ENCODE data around the gene CHID1. TPM values are rescaled to one million over a fixed set of nuclear protein-coding genes. Genes with fewer than 3 reads are reported as not detected.

Gene CHID1
- total and polyA plus RNA-seq, 2 experiments from 2014 or later = 72.3 to 202 TPM

DNA sequence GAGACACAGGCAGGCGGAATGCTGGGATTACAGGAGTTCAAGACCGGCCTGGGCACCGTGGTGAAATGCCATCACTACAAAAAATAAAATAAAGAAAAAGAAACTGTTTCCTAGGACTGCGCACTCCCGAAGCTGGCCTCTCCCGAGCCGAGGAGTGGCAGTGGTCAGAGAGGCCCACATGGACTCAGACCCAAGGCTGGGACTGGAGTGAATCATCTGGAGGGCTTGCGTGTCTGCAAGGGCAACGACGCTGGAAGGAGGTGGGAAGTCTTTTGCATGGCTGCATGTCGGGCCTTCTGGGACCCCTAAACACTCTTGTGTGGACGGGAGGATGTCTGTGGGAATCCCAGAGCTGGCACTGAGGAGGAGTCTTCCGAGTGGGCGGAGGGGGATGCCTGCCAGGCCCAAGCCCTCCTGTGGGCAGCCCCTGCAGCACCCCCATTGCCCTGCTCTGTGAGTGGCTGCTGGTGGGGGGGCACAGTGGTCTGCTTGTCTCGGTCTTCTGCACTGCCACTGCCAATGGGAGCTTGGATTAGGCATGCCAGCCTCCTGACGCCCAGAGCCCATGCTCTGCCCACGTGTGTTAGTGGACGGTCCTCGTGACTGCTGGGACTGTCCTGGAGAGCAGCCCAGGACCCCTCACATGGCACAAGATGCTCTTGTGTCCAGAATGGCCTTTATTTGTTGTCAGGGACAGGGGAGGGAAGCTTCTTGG, 13.2 kb upstream of the CHID1 start:
- H2AFZ ChIP-seq = no peak overlapping the region
- H3K27ac ChIP-seq = no peak overlapping the region
- no peak overlapping the region for H3K4me2 ChIP-seq (ENCODE audit: unreplicated experiment)
- H3K4me3 ChIP-seq = no peak overlapping the region
- peak; percentile 29 for DNase-seq
- in situ Hi-C loops (cut with MboI) = no loop called here
- H4K20me1 ChIP-seq (ENCODE audit: insufficient read depth) = no peaks in the 10 kb centered on the region; the same call in 1 of the 2 replicates
- no peak overlapping the region for H3K9ac ChIP-seq
- peaks cover 26% of the 10 kb centered on the region for H3K79me2 ChIP-seq (ENCODE audit: insufficient read depth)
- 64 to 70% methylated on average over 19 of the region's 19 CpGs for WGBS, 2 experiments (ENCODE audit: low coverage in 1 of 2, low lambda C conversion rate in 2 of 2, missing lambda C conversion rate in 2 of 2)
- no peaks in the 10 kb centered on the region for H3K9me2 ChIP-seq (ENCODE audit: insufficient read depth)
- H3K36me3 ChIP-seq (ENCODE audit: low read depth) = no peaks in the 10 kb centered on the region
- peaks cover 4% of the 10 kb centered on the region; the same call in 1 of the 2 replicates for H3K4me1 ChIP-seq (ENCODE audit: insufficient read depth)
- H3F3A ChIP-seq (ENCODE audit: insufficient read depth) = peaks cover 5% of the 10 kb centered on the region; the same call in 1 of the 2 replicates
- H3K9me3 ChIP-seq (ENCODE audit: low read depth) = no peaks in the 10 kb centered on the region
- TF ChIP-seq EZH2 (IDR thresholded peaks at IDR 0.05; ENCODE audit: insufficient read depth, poor library complexity, severe bottlenecking) (no peak), EZH2phosphoT487 (IDR thresholded peaks at IDR 0.05; ENCODE audit: insufficient read depth, low read depth) (no peak)
- H3K27me3 ChIP-seq (replicated peaks; ENCODE audit: insufficient read depth) = no peaks in the 10 kb centered on the region

- Histone ChIP-seq H2AFZ (no peak overlapping the region), H3K4me2 (ENCODE audit: unreplicated experiment) (no peak overlapping the region), H3K79me2 (ENCODE audit: insufficient read depth) (peaks cover 9% of the 10 kb centered on the region), H3K4me3 (no peak overlapping the region), H4K20me1 (ENCODE audit: insufficient read depth) (no peaks in the 10 kb centered on the region; the same call in 1 of the 2 replicates), H3K9me2 (ENCODE audit: insufficient read depth) (no peaks in the 10 kb centered on the region), H3K9ac (no peak overlapping the region), H3K9me3 (ENCODE audit: low read depth) (no peaks in the 10 kb centered on the region), H3K27me3 (replicated peaks; ENCODE audit: insufficient read depth) (no peaks in the 10 kb centered on the region), H3K36me3 (ENCODE audit: low read depth) (no peaks in the 10 kb centered on the region), H3F3A (ENCODE audit: insufficient read depth) (peaks cover 4% of the 10 kb centered on the region; the same call in 1 of the 2 replicates), H3K27ac (no peak overlapping the region), H3K4me1 (ENCODE audit: insufficient read depth) (peaks cover 3% of the 10 kb centered on the region; the same call in 1 of the 2 replicates)
- DNase-seq = no peak
- in situ Hi-C loops (cut with MboI) = no loop called here
- 71 to 73% methylated on average over 15 of the region's 15 CpGs for WGBS, 2 experiments (ENCODE audit: low coverage in 1 of 2, low lambda C conversion rate in 2 of 2, missing lambda C conversion rate in 2 of 2)
- TF ChIP-seq EZH2 (IDR thresholded peaks at IDR 0.05; ENCODE audit: insufficient read depth, poor library complexity, severe bottlenecking) (no peak), EZH2phosphoT487 (IDR thresholded peaks at IDR 0.05; ENCODE audit: insufficient read depth, low read depth) (no peak)
Measured at GRCh38 chr11:921921-922678, 11.5 kb upstream of the CHID1 start.

DNA sequence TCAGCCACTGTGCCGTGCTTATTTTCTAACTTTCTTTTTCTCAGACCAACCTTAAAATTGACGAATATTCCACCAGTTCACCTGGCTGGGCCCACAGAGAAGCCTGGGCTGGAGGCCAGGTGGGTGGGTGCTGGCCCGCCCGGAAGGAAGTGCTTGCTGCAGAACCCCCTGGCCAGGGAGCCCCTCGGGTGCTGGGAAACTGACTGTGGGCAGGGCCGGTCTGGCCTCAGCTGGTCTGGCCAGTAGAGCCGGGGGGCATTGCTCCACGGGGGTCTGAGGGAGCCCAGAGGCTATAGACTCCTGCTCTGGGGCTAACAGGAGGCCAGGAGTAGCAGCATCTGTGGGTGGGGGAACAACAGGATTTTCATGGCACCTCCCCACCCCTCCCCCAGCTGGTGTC, 6.8 kb upstream of the CHID1 start:
- TF ChIP-seq EZH2phosphoT487 (IDR thresholded peaks at IDR 0.05; ENCODE audit: insufficient read depth, low read depth) = no peak
- no peak for TF ChIP-seq EZH2 (IDR thresholded peaks at IDR 0.05; ENCODE audit: insufficient read depth, poor library complexity, severe bottlenecking)
- 68 to 76% methylated on average over 8 of the region's 8 CpGs for WGBS, 2 experiments (ENCODE audit: low coverage in 1 of 2, low lambda C conversion rate in 2 of 2, missing lambda C conversion rate in 2 of 2)
- no peaks in the 10 kb centered on the region for H3K27me3 ChIP-seq (replicated peaks; ENCODE audit: insufficient read depth)
- H3K9ac ChIP-seq = no peak overlapping the region
- H3K9me2 ChIP-seq (ENCODE audit: insufficient read depth) = no peaks in the 10 kb centered on the region
- H3K27ac ChIP-seq = no peak overlapping the region
- DNase-seq = no peak
- in situ Hi-C loops (cut with MboI) = no loop called here
- no peaks in the 10 kb centered on the region for H3K79me2 ChIP-seq (ENCODE audit: insufficient read depth)
- no peaks in the 10 kb centered on the region for H3K36me3 ChIP-seq (ENCODE audit: low read depth)
- no peaks in the 10 kb centered on the region for H3K9me3 ChIP-seq (ENCODE audit: low read depth)
- no peak overlapping the region for H2AFZ ChIP-seq
- H3K4me3 ChIP-seq = no peak overlapping the region
- H3K4me1 ChIP-seq (ENCODE audit: insufficient read depth) = no peaks in the 10 kb centered on the region
- no peak overlapping the region for H3K4me2 ChIP-seq (ENCODE audit: unreplicated experiment)
- no peaks in the 10 kb centered on the region for H3F3A ChIP-seq (ENCODE audit: insufficient read depth)
- H4K20me1 ChIP-seq (ENCODE audit: insufficient read depth) = no peaks in the 10 kb centered on the region

DNA sequence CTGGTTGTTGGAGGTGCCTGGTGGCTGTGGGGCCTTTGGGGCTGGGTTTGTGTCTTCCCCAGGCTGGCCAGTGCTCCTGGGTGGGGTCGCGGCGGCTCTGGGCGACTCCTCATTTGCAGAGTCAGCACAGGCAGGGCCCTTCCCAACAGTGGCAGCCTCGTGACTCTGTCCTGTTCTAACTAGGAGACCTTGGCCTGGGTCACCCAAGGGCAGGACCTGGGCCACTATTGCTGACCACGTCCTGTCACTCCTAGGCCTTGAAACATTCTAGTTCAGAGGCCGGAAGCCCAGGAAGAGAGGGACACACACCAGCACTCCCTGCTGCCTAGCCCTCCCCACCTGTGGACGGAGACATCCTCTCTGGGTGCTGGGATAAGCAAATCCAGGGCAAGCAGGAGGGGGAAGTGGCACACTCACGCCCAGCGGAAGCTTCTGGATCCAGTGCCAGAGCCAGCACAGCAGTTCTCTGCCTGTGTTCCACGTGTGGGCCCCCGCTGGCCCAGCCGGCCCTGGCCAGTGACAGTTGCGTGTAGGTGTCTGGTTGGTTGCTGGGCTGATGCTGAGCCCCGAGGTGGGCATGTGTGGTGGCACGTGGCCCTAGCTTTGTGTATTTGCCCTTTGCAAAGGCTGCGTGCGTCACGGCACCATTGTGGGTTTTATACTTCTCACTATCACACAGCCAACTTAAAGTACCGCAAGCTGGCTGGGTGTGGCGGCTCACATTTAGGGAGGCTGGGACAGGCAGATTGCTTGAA, 4.3 kb upstream of the CHID1 start:
- no peak overlapping the region for H3K27ac ChIP-seq
- no peak overlapping the region for H2AFZ ChIP-seq
- H3F3A ChIP-seq (ENCODE audit: insufficient read depth) = 0 out of 2 replicates have a peak, but pooled peaks cover 6% of the 10 kb centered on the region
- H4K20me1 ChIP-seq (ENCODE audit: insufficient read depth) = no peaks in the 10 kb centered on the region
- H3K79me2 ChIP-seq (ENCODE audit: insufficient read depth) = peaks cover 6% of the 10 kb centered on the region
- no peaks in the 10 kb centered on the region for H3K36me3 ChIP-seq (ENCODE audit: low read depth)
- no peaks in the 10 kb centered on the region for H3K27me3 ChIP-seq (replicated peaks; ENCODE audit: insufficient read depth)
- TF ChIP-seq EZH2 (IDR thresholded peaks at IDR 0.05; ENCODE audit: insufficient read depth, poor library complexity, severe bottlenecking) (no peak), EZH2phosphoT487 (IDR thresholded peaks at IDR 0.05; ENCODE audit: insufficient read depth, low read depth) (no peak)
- H3K9ac ChIP-seq = no peak overlapping the region
- no peak overlapping the region for H3K4me3 ChIP-seq
- in situ Hi-C loops (cut with MboI) = no loop called here
- H3K9me2 ChIP-seq (ENCODE audit: insufficient read depth) = no peaks in the 10 kb centered on the region
- DNase-seq = no peak
- no peaks in the 10 kb centered on the region for H3K4me1 ChIP-seq (ENCODE audit: insufficient read depth)
- H3K4me2 ChIP-seq (ENCODE audit: unreplicated experiment) = no peak overlapping the region
- H3K9me3 ChIP-seq (ENCODE audit: low read depth) = no peaks in the 10 kb centered on the region
- WGBS, 2 experiments (ENCODE audit: low coverage in 1 of 2, low lambda C conversion rate in 2 of 2, missing lambda C conversion rate in 2 of 2) = 71 to 76% methylated on average over 21 of the region's 21 CpGs
